T-helper 2 cell treated with Interferon-gamma antibody and Interleukin-4, amounts not matched to agents 5 μg/mL and 100 μg/mL, for 36 hours (primary cell): Measurements from ENCODE around the gene CHTF8.
"Not testable (repeated sequence)": the region's sequence is repeated elsewhere in the genome, so short reads cannot be mapped to it uniquely, and the experiment has no call there.

Experiments used
- DNase-seq: peaks from one replicate; pipeline ENCODE4 v3.0.0; 2021; ENCODE audit warnings: low spot score
- H3K27ac Mint-ChIP-seq: one replicate; pipeline ENCODE4 v1.8.0; 2021; ENCODE audit warnings: mild to moderate bottlenecking, mixed read lengths
- H3K27me3 Mint-ChIP-seq: one replicate; pipeline ENCODE4 v1.8.0; 2021; ENCODE audit warnings: low read depth, mixed read lengths
- H3K36me3 Mint-ChIP-seq: one replicate; pipeline ENCODE4 v1.8.0; 2021; ENCODE audit warnings: low read depth, mixed read lengths
- H3K4me1 Mint-ChIP-seq: one replicate; pipeline ENCODE4 v1.8.0; 2021; ENCODE audit warnings: low read depth, mixed read lengths
- H3K4me3 Mint-ChIP-seq: one replicate; pipeline ENCODE4 v1.8.0; 2022; ENCODE audit warnings: mild to moderate bottlenecking, moderate library complexity, mixed read lengths
- H3K9me3 Mint-ChIP-seq: one replicate; pipeline ENCODE4 v1.8.0; 2021; ENCODE audit warnings: mixed read lengths

CHTF8 gene

DNA sequence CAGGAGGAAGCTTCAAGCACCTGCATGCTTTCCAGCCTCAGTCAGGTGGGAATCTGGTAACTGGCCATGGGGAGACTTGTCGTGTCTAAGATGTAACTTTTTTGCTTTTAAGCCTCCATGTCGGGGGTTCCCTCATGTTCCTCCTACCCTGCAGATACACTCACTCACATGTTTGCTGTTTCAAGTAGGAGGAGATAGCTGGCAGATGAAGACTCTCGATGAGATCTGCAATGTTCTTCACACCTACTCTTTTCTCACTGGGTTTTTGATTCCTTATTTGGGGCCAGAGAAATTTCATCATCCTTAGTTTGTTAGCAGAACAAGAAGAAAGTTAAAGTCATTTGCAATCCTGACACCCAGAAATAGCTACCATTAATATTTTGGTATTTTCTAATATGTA lies 24.8 kb upstream of the CHTF8 start:
- Mint-ChIP-seq H3K4me3 (no peak overlapping the region), H3K4me1 (peaks cover 4% of the 10 kb centered on the region), H3K9me3 (no peaks in the 10 kb centered on the region), H3K27ac (no peak overlapping the region), H3K36me3 (peaks cover 55% of the 10 kb centered on the region), H3K27me3 (no peaks in the 10 kb centered on the region)
- no peak for DNase-seq

GRCh38 chr16:69150146-69150865 lies 17.9 kb upstream of the CHTF8 start:
- Mint-ChIP-seq H3K4me1 (no peaks in the 10 kb centered on the region), H3K36me3 (peaks cover 42% of the 10 kb centered on the region), H3K4me3 (no peak overlapping the region), H3K27ac (no peak overlapping the region), H3K9me3 (no peaks in the 10 kb centered on the region), H3K27me3 (no peaks in the 10 kb centered on the region)
- peak; percentile 38 for DNase-seq

DNA sequence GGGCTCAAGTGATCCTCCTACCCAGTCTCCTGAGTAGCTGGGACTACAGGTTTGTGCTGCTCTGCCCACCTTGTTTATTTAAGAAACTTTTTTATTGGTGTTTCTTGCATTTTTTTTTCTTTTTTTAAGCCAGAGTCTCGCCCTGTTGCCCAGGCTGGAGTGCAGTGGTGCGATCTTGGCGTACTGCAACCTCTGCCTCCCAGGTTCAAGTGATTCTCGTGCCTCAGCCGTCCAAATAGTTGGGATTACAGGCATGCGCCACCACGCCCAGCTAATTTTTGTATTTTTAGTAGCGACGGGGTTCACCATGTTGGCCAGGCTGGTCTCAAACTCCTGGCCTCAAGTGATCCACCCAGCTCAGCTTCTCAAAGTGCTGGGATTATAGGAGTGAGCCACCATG lies 17.2 kb upstream of the CHTF8 start:
- peaks cover 40% of the 10 kb centered on the region for H3K36me3 Mint-ChIP-seq
- H3K27me3 Mint-ChIP-seq, H3K27ac Mint-ChIP-seq, H3K9me3 Mint-ChIP-seq, DNase-seq, H3K4me3 Mint-ChIP-seq, H3K4me1 Mint-ChIP-seq: not testable (repeated sequence)

- H3K4me3 Mint-ChIP-seq, result no peak overlapping the region
- H3K36me3 Mint-ChIP-seq, result peaks cover 40% of the 10 kb centered on the region
Observed at GRCh38 chr16:69145658-69146057, 13.3 kb upstream of the CHTF8 start.

DNA sequence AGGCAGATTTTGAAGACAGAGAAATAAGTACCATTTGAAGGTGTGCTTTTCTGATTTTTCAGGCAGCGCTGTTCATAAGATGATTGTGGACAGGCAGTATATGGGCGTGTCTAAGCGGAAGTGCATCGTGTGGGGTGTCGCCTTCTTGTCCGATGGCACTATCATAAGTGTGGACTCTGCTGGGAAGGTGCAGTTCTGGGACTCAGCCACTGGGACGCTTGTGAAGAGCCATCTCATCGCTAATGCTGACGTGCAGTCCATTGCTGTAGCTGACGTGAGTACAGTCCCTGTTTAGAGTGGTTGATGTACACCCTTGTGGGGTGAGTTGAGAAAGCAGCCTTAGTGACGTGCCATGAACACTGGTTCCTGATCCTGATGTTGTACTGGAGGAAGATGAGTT lies 10.7 kb upstream of the CHTF8 start:
- DNase-seq, result no peak
- Mint-ChIP-seq H3K4me3 (no peak overlapping the region), H3K9me3 (no peaks in the 10 kb centered on the region), H3K27ac (no peak overlapping the region), H3K27me3 (no peaks in the 10 kb centered on the region), H3K36me3 (peaks cover 52% of the 10 kb centered on the region), H3K4me1 (no peaks in the 10 kb centered on the region)

More at GRCh38 chr16:69145658-69146057, 13.3 kb upstream of the CHTF8 start:
- Mint-ChIP-seq H3K4me1 (no peaks in the 10 kb centered on the region), H3K27me3 (no peaks in the 10 kb centered on the region), H3K27ac (no peak overlapping the region), H3K9me3 (no peaks in the 10 kb centered on the region)
- no peak for DNase-seq

- Mint-ChIP-seq H3K27ac (no peak overlapping the region), H3K27me3 (no peaks in the 10 kb centered on the region), H3K4me1 (no peaks in the 10 kb centered on the region), H3K36me3 (peaks cover 57% of the 10 kb centered on the region), H3K9me3 (no peaks in the 10 kb centered on the region), H3K4me3 (no peak overlapping the region)
- no peak for DNase-seq
Observed at GRCh38 chr16:69141936-69142335, 9.5 kb upstream of the CHTF8 start.

- DNase-seq, result no peak
- no peaks in the 10 kb centered on the region for H3K9me3 Mint-ChIP-seq
- H3K4me1 Mint-ChIP-seq, result peaks cover 1% of the 10 kb centered on the region
- H3K36me3 Mint-ChIP-seq, result peaks cover 58% of the 10 kb centered on the region
- H3K27ac Mint-ChIP-seq, result no peak overlapping the region
- H3K4me3 Mint-ChIP-seq, result no peak overlapping the region
- no peaks in the 10 kb centered on the region for H3K27me3 Mint-ChIP-seq
Observed at GRCh38 chr16:69141014-69141413, 8.6 kb upstream of the CHTF8 start.

DNA sequence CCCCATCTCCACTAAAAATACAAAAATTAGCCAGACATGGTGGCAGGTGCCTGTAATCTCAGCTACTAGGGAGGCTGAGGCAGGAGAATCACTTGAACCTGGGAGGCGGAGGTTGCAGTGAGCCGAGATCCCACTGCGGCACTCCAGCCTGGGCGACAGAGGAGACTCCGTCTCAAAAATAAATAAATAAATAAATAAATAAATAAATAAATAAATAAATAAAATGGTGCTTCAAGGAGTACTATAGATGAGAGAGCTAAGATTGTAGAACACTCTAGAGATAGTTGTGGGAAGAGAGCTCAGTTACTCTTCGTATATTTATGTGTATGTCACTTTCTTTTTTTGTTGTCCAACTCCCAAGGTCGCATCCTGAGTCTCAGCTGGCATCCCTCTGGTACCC lies 7.1 kb upstream of the CHTF8 start:
- not testable (repeated sequence) for H3K4me3 Mint-ChIP-seq, H3K9me3 Mint-ChIP-seq, H3K4me1 Mint-ChIP-seq, H3K27me3 Mint-ChIP-seq, DNase-seq
- H3K36me3 Mint-ChIP-seq, result peaks cover 53% of the 10 kb centered on the region
- peak overlapping the region; percentile 8 for H3K27ac Mint-ChIP-seq

DNA sequence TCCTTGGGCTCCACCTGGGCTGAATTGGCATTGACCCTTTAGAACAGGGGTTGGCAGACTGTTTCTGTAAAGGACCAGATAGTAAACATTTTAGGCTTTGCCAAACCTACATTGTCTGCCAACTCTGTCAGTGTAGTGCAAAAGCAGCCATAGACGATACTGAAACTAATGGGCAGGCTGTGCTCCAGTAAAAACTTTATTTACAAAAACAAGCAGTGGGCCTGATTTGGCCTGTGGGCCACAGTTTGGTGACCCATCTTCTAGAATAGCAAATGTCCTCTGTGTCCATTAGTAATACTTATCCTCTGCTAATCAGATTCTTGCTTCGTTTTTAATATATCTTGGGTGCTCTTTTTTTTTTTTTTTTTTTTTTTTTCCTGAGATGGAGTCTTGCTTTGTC lies 6.2 kb upstream of the CHTF8 start:
- Mint-ChIP-seq H3K4me1 (peaks cover 14% of the 10 kb centered on the region), H3K27me3 (no peaks in the 10 kb centered on the region), H3K36me3 (peaks cover 58% of the 10 kb centered on the region), H3K27ac (no peak overlapping the region), H3K9me3 (no peaks in the 10 kb centered on the region), H3K4me3 (no peak overlapping the region)
- DNase-seq, result no peak

- peak overlapping the region; percentile 96 for H3K4me3 Mint-ChIP-seq
- H3K4me1 Mint-ChIP-seq, result peaks cover 39% of the 10 kb centered on the region
- DNase-seq, result no peak
- H3K36me3 Mint-ChIP-seq, result peaks cover 42% of the 10 kb centered on the region
- H3K9me3 Mint-ChIP-seq, result no peaks in the 10 kb centered on the region
- no peaks in the 10 kb centered on the region for H3K27me3 Mint-ChIP-seq
- peak overlapping the region; percentile 90 for H3K27ac Mint-ChIP-seq
Observed at GRCh38 chr16:69133373-69133954, 1.1 kb upstream of the CHTF8 start.

- no peaks in the 10 kb centered on the region for H3K27me3 Mint-ChIP-seq
- H3K4me1 Mint-ChIP-seq, result peaks cover 41% of the 10 kb centered on the region
- no peaks in the 10 kb centered on the region for H3K9me3 Mint-ChIP-seq
- H3K36me3 Mint-ChIP-seq, result peaks cover 37% of the 10 kb centered on the region
- peak; percentile 74 for DNase-seq
- peak overlapping the region; percentile 96 for H3K4me3 Mint-ChIP-seq
- H3K27ac Mint-ChIP-seq, result peak overlapping the region; percentile 91
Observed at GRCh38 chr16:69131839-69132423, 457 bp downstream of the CHTF8 start.

DNA sequence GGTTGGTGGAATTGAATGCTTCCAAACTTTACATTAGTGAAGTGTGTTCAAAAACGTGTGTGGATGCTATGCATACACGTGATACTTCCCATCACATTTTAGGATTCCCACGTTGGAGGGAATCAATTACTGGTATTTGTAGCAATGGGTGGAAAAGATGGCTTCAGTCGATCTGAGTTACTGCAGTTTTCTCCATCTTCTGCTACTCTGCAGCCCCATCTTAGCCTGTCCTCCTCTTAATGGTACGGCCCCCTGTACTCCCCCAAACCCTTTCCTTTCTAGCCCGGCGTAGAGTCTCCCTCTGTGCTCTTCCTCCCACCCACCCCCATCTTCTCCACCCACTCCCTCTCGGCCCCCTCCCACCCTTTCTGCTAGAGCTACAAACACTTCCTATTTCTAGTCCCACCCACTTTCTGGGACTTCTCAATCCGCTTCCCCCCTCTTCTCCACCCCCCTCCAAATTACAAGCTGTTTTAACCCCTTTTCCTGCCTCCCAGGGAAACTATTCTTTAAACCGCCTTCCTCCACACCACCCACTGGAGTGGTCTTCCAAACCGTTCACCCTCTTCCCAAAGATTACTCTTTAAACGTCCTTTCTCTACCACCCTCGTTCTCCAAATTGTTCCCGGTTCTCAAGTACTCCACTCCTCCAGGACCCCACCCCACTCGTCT lies 1.1 kb downstream of the CHTF8 start:
- peak overlapping the region; percentile 91 for H3K27ac Mint-ChIP-seq
- peak overlapping the region; percentile 96 for H3K4me3 Mint-ChIP-seq
- H3K4me1 Mint-ChIP-seq, result peaks cover 41% of the 10 kb centered on the region
- no peaks in the 10 kb centered on the region for H3K9me3 Mint-ChIP-seq
- no peaks in the 10 kb centered on the region for H3K27me3 Mint-ChIP-seq
- DNase-seq, result no peak
- H3K36me3 Mint-ChIP-seq, result peaks cover 31% of the 10 kb centered on the region

DNA sequence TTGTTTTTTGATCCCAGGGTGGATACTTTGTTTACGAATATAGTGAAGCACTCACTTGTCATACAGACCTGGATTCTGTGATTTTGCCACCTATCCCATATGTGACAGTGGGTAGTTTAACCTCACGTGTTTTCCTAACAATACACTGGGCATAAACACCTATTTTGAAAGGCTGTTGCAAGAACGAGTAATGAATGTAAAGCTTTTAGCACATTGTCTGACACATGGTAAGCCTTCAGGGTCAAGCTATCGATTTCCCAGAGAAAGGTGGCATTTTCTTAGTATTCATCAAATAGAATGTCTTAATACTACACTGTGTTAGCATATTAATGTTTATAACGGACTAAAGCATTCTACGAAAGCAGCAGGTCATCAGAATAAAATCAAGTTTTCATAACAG lies 1.9 kb downstream of the CHTF8 start:
- H3K36me3 Mint-ChIP-seq, result peaks cover 31% of the 10 kb centered on the region
- no peaks in the 10 kb centered on the region for H3K9me3 Mint-ChIP-seq
- peaks cover 40% of the 10 kb centered on the region for H3K4me1 Mint-ChIP-seq
- H3K27ac Mint-ChIP-seq, result no peak overlapping the region
- DNase-seq, result no peak
- peak overlapping the region; percentile 57 for H3K4me3 Mint-ChIP-seq
- no peaks in the 10 kb centered on the region for H3K27me3 Mint-ChIP-seq

- Mint-ChIP-seq H3K4me1 (peaks cover 24% of the 10 kb centered on the region), H3K27me3 (no peaks in the 10 kb centered on the region), H3K27ac (no peak overlapping the region), H3K9me3 (no peaks in the 10 kb centered on the region), H3K4me3 (no peak overlapping the region), H3K36me3 (peaks cover 25% of the 10 kb centered on the region)
- DNase-seq, result no peak
Observed at GRCh38 chr16:69127966-69128510, 4.3 kb downstream of the CHTF8 start.
